ENCODE results near the gene GLB1L3. TPM values are rescaled to one million over a fixed set of nuclear protein-coding genes. Genes with fewer than 3 reads are reported as not detected.
"Not testable (repeated sequence)": the region's sequence is repeated elsewhere in the genome, so short reads cannot be mapped to it uniquely, and the experiment has no call there.

The GLB1L3 gene
- total RNA-seq, 1 donor from 2014 or later = not detected

- peak; percentile 14 for DNase-seq (ENCODE audit: low read depth)
Measured at GRCh38 chr11:134272381-134273316, 3.5 kb upstream of the GLB1L3 start.

GRCh38 chr11:134273317-134273712, 2.9 kb upstream of the GLB1L3 start:
- no peak for DNase-seq (ENCODE audit: low read depth)

GRCh38 chr11:134275188-134275533, 1.0 kb upstream of the GLB1L3 start:
- no peak for DNase-seq (ENCODE audit: low read depth)

DNA sequence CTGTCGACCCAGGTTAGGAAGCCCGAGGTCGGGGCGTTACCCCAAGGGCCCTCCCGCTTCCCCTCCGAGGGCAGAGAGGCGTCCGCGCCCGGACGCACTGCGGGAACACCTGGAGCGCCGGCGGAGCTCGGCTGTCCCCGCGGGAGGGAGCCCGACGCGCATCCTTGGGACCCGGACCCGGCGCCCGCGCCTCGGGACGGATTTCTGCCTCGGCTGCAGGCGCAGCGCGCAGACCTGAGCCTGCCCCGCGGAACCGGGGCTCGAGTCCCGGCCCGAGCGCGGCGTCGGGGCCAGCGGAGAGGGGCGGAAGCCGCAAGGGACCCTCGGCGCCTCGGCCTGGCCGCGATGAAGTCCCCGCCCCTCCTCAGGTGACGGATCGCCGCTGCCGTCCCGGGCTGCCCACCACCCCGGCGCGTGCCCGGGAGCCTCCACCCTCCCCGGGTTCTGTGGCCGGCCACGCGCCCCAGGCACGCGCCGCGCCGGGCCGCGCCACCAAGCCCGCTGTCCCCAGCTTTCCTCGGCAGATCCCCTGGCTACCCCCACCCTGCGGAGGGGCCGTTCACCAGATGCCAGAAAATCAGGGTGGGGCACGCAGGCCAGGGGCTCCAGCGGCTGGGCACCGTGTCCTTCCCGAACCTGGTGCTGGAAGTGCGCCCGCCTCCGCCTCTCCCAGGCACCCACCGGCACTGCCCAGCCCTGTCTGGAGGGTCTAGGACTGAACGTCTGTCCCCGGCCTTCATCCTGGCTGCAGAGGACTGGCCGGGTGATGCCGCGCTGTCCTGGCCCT, 410 bp downstream of the GLB1L3 start:
- no peak for DNase-seq (ENCODE audit: low read depth)

- DNase-seq (ENCODE audit: low read depth) = no peak
Measured at GRCh38 chr11:134277183-134278001, 1.2 kb downstream of the GLB1L3 start.

- DNase-seq (ENCODE audit: low read depth) = no peak
Measured at GRCh38 chr11:134278356-134278755, 2.2 kb downstream of the GLB1L3 start.

- DNase-seq (ENCODE audit: low read depth) = not testable (repeated sequence)
Measured at GRCh38 chr11:134281635-134282034, 5.5 kb downstream of the GLB1L3 start.

GRCh38 chr11:134282121-134283045, 6.2 kb downstream of the GLB1L3 start:
- no peak for DNase-seq (ENCODE audit: low read depth)

DNA sequence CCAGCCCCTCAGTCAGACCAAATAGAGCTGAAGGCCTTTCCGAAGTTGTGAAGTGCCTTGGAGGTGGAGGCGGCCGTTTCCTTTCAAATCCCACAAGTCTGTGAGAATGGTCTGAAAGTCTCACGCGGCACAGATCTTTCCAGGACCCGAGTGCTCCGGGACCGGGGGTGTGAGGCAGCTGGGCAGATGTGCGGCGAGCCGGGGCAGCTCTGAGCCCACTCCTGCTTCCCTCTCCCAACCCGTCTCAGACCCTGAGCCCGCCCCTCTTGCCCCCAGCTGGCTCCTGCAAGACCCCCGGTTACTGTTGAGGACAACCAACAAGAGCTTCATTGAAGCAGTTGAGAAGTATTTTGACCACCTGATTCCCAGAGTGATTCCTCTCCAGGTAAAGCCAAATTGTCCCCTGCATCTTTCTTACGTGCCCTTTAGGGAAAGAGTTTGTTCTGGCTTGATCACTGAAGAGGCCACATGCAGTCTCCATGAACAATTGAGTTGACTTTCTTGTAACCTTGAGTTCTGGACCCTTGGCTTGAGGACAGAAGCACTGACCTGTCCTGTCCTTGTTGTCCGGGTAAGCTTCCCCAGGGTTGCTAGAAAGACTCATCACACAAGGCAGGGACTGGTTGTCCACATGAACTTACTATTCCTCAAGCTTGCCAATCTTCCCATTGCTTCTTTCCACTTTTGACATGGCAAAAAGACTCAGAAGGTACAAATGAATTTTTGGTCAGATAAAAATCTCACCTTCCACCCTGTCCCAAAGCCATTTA, 7.5 kb downstream of the GLB1L3 start:
- no peak for DNase-seq (ENCODE audit: low read depth)

DNA sequence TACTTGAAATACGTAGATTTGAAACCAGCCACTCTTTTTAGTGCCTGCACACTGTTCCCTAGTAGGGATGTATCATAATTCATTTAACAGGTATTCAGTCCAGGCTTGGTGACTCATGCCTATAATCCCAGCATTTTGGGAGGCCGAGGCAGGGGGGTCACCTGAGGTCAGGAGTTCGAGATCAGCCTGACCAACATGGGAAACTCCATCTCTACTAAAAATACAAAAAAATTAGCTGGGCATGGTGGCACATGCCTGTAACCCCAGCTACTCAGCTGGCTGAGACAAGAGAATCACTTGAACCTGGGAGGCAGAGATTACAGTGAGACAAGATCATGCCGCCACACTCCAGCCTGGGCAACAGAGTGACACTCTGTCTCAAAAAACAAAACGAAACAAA, 8.2 kb downstream of the GLB1L3 start:
- not testable (repeated sequence) for DNase-seq (ENCODE audit: low read depth)

GRCh38 chr11:134287561-134287960, 11.4 kb downstream of the GLB1L3 start:
- DNase-seq (ENCODE audit: low read depth) = no peak

DNA sequence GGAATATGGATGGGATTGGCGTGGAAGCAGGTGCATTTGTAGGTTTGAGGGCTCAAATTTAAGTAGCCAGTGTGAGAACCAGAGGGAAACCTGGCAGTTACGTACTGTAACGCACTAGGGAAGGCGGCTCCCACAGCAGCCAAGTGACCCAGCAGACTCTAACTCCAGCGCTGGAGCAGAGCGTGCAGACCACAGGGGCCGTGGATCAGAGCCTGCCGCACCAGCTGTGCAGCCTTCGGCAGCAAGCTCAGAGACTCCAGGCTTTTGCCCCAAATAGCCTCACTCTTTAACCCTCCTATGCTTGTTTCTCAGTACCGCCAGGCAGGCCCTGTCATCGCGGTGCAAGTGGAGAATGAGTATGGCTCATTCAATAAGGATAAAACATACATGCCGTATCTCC, 12.3 kb downstream of the GLB1L3 start:
- no peak for DNase-seq (ENCODE audit: low read depth)

GRCh38 chr11:134289167-134289566, 13.0 kb downstream of the GLB1L3 start:
- no peak for DNase-seq (ENCODE audit: low read depth)

DNA sequence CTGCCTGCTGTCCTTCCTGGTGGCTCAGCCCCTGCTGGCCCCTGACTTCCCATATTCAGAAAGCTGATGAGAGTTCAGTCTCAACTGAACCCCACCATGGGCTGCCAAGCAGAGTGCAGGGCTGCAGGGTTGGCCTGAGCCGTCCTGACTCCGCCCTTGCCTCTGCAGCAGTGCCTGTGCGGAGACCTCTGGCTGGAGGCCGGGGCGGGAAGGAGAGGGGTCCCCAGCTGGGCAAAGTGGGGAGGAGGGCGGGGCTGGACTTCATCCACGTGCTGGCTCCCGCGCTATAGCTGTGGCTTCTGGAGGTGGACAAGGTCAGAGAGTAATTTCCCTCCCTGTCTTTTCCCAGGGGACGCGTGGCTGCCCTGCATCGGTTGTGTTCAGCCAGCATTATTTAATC, 13.6 kb downstream of the GLB1L3 start:
- DNase-seq (ENCODE audit: low read depth) = no peak

DNA sequence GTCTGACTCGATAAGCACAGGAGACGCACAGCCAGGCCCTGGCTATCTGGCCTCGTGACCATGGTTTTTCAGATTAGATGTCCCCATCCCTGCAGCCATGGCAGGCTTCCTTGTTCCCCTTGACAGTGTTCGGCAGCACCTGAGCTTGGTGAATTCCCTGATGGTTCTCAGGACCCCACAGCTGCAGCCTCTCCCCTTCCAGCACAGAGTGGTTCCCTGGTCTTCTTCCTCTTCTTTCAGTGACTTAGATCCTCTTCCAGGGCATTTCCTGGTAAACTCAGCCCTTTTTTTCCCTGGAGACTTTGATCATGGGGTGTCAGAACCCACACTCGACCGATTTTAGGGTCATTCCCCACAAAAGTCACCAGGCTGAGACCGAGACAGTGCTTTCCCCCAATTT, 14.5 kb downstream of the GLB1L3 start:
- no peak for DNase-seq (ENCODE audit: low read depth)

DNA sequence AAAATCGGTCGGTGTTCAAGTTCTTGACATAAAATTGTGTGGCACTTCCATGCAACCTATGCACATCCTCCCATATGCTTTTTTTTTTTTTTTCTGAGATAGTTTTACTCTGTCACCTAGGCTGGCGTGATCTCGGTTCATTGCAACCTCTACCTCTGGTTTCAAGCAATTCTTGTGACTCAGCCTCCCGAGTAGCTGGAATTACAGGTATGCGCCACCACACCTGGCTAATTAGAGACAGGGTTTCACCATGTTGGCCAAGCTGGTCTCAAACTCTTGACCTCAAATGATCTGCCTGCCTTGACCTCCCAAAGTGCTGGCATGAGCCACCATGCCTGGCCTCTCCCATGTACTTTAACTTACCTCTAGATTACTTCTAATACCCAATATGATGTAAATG, 15.0 kb downstream of the GLB1L3 start:
- DNase-seq (ENCODE audit: low read depth) = no peak

- no peak for DNase-seq (ENCODE audit: low read depth)
Measured at GRCh38 chr11:134292661-134293060, 16.5 kb downstream of the GLB1L3 start.

DNA sequence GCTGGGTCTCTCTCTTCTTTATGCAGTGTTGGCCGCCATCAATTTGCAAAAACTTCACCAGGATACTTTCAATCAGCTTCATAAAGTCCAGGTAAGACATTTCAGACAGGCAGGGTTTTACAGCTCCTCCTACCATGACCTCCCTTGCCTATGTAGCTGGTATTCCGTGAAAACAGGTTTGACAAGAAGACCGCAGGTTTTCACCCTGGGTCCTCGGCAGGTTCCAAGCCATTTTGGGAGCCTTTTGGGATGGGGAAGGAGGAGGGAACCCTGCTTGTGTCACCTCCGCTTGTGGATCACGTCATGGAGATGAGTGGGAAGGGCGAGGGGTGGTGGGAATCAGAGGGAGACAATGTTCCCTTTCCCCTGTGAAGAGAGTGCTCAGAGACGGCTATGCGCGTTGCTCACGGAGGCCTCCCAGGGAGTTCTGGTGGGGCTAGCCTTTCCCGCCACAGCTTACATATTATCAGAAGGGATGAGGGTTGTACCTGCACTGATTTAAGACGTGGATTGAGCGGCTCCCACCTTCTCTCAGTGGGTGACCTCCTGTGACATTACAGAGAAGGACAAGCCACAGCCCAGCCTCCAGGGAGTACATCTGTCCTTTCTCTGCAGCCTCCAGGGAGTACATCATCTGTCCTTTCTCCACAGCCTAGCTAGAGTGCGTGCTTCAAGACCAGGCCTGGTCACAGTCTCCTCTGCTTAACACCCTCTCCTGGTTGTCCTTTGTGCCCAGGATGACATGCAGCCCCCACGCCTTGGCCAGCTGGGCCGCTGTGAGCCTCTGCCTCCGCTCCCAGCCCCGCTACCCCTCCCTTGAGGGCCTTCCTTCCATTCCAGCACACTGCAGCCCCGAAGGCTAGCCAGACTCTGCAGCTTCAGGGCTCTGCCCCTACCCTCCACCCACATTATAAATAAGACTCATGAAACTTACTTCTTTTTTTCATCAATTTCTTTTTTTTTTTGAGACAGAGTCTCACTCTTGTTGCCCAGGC, 17.2 kb downstream of the GLB1L3 start:
- DNase-seq (ENCODE audit: low read depth) = no peak
